NCI-H1048 (cell line): ENCODE measurements around the gene ACO1.

ENCODE experiments used
- DNase-seq: peaks from one replicate; lab custom pipeline; 2025; lab: John Stamatoyannopoulos, UW

Gene ACO1

DNA sequence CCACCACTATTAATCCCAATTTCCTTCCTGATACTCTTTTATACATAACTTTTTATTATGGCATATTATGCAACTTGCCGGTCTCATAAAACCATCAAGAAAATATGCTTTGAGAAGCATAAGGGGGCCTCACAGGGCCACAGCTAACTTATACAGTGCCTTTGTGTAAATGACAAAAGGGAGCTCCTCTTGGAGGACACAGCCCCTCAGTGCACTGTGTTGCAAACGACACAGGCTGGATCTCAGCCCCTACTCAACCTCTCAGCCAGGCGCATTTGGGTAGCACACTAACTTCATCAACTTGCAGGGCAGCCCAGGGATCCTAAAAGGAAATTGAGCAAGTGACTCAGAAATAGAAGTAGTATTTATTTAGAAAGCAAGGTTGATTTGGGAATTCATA, 106.2 kb downstream of the ACO1 start:
- DNase-seq: no peak

DNA sequence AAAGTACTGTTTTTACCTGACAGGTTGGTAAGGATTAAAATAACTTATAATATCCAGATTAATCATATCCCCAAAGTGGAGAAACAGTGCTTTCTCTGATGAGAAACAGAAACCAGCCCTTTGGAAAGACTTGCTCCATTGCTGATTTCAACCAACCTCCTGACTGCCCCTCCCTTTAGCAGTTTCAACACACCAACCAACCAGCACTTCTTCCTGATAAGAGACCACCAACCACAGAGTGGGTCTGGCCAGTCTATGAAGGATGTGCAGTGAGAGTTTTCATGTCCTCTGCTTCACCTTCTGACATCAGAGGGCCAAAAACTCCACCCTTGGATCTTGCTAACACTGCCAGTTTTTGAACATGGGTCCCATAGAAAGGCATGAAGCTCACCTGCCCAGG, 113.5 kb downstream of the ACO1 start:
- no peak for DNase-seq

DNA sequence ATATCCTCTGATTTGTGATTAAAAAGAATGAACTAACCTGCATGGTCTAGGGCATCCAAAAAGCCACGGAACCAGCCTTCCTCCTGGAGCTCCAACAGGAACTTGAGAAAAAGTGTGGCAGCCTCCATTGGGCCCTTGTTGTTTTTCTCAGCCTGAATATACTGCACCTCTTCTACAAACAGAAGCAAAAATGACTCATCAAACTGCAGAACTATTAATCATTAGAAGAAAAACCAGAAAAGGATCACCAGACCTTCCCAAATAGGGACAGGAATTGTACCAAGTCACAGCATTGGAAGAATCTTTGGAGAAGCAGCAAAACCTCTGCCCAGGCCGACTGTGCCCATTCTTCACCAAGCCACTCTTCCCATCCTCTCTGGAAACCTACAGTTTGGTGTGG, 116.3 kb downstream of the ACO1 start:
- DNase-seq: no peak

GRCh38 chr9:32501868-32502267, 117.4 kb downstream of the ACO1 start:
- DNase-seq: peak; percentile 84

- no peak for DNase-seq
These were observed 118.0 kb downstream of the ACO1 start for GRCh38 chr9:32502464-32502863.

DNA sequence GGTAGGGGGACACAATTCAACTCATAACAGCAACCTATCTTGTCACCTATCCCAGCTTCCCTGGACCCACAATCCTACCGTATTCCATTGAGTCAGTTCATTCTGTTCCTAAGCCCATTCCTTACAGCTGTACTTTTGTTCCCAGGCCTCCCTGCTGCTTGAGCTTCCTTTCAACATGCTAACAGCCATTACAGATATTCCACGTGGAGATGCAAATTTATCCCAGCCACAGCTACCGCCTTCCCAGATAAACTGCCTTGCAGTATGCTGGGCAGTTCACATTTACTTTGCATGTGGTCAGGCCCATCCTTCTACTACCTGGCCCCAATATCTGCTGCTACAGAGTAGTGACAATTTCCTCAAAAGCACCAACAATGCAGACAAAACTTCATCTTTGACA, 118.6 kb downstream of the ACO1 start:
- DNase-seq: no peak
